Lower leg skin (tissue), 4 donors: ENCODE measurements around the gene MALSU1. TPM values are rescaled to one million over a fixed set of nuclear protein-coding genes. Genes with fewer than 3 reads are reported as not detected.

Source experiments
- DNase-seq, 2 donors: peaks; one replicate each; pipeline ENCODE4 v3.0.0-alpha.2; 2019; ENCODE audit warnings: low spot score in 2 of 2
- H3K4me3 ChIP-seq: fragments of 200-600 bp; sonication (generic); 2 replicates; pipeline ENCODE4 v1.5.1; 2017; ENCODE audit warnings: mild to moderate bottlenecking, low read depth; ENCODE audit not compliant: poor library complexity, severe bottlenecking
- POLR2A ChIP-seq, 2 donors: fragments of 450-650 bp; IDR thresholded peaks; one replicate each; pipeline ENCODE4 v1.6.1; 2016 to 2017; ENCODE audit warnings: antibody characterized with exemption in 2 of 2, mild to moderate bottlenecking in 1 of 2, moderate library complexity in 1 of 2
- WGBS, 2 donors: methylation state at CpG; one replicate each; pipeline ENCODE4 v1.1.5; 2018; 5-methylcytosine and 5-hydroxymethylcytosine counted together
- intact Hi-C: fragments of 100-400 bp; cut with DNase I; formaldehyde crosslinking; loops from one replicate; pipeline ENCODE4 v1.15.0; 2023; ENCODE audit warnings: low total_unique reads
- total RNA-seq, 4 donors: library from RNA; depleted of rRNA; stranded (reverse); fragments of >200 nt; gene quantifications; one replicate each; pipeline ENCODE4 v1.1.0, GENCODE V29; 2016
- TF ChIP-seq, protein P1 (sequence below), 3 donors: fragments of 450-650 bp; IDR thresholded peaks; one replicate each; pipeline ENCODE4 v1.5.1; 2016; ENCODE audit warnings: antibody characterized with exemption in 3 of 3, mild to moderate bottlenecking in 3 of 3, moderate library complexity in 2 of 3

The MALSU1 gene
- total RNA-seq, 4 donors from 2014 or later: 32.1 to 47.6 (median 35.2) TPM

DNA sequence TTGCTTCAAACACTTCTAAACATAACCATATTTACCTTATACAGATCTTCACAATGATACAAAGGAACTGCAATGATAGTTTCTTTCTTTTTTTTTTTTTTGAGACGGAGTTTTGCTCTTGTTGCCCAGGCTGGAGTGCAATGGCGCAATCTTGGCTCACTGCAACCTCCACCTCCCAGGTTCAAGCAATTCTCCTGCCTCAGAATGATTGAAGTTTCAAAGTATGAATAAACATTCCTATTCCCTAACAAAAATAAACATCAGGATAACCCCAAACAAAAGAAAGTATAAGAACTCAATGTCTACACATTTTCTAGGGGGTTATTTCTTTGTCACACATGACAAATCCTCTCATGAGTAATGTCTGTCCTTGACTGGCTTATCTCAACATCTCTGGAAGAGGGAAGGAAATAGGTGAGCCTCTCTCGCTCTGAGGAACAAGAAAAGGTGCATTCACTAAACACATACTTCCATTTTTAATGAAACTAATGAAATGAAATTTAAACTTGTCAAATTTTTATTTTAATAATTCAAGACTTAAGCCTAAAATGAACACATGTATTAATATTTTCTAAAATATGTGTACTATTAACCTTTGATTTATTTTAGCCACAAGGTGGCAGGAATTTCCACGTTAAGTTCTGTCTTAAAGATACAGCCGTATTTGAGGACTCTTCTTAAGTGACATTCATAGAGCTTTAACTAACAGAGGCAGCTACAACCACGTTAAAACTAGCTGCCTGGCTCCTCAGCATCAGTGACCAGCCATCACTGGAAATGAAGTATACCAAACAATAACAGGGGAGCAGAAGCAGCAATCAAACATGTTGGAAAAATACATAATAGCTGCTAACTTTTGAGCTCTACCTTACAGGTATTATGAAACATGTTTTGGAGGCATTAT, 58.3 kb downstream of the MALSU1 start:
- no peak overlapping the region for H3K4me3 ChIP-seq
- TF ChIP-seq POLR2A (IDR thresholded peaks at IDR 0.05): no peak
- no peak for DNase-seq
- 19 to 26% methylated on average over 6 of the region's 6 CpGs for WGBS, 2 donors
- intact Hi-C loops: no loop called here

- 98 to 100% methylated on average over 2 of the region's 2 CpGs for WGBS, 2 donors
- H3K4me3 ChIP-seq: no peak overlapping the region
Observed at GRCh38 chr7:23358152-23358674, 59.1 kb downstream of the MALSU1 start.

More at GRCh38 chr7:23358152-23358674, 59.1 kb downstream of the MALSU1 start:
- no peak for DNase-seq
- intact Hi-C loops: no loop called here
- no peak for TF ChIP-seq POLR2A (IDR thresholded peaks at IDR 0.05)
- TF ChIP-seq, protein P1, sequence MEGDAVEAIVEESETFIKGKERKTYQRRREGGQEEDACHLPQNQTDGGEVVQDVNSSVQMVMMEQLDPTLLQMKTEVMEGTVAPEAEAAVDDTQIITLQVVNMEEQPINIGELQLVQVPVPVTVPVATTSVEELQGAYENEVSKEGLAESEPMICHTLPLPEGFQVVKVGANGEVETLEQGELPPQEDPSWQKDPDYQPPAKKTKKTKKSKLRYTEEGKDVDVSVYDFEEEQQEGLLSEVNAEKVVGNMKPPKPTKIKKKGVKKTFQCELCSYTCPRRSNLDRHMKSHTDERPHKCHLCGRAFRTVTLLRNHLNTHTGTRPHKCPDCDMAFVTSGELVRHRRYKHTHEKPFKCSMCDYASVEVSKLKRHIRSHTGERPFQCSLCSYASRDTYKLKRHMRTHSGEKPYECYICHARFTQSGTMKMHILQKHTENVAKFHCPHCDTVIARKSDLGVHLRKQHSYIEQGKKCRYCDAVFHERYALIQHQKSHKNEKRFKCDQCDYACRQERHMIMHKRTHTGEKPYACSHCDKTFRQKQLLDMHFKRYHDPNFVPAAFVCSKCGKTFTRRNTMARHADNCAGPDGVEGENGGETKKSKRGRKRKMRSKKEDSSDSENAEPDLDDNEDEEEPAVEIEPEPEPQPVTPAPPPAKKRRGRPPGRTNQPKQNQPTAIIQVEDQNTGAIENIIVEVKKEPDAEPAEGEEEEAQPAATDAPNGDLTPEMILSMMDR (IDR thresholded peaks at IDR 0.05): no peak

Other genes with a start within 250 kb of the MALSU1 start
- gene KLHL7, start 193.6 kb upstream of the MALSU1 start, total RNA-seq: 10 to 100 TPM; 32.1 to 37.1 (median 34.4) TPM
- gene NUP42, start 117.3 kb upstream of the MALSU1 start, total RNA-seq: 10 to 100 TPM; 24.6 to 34.4 (median 28.1) TPM
- gene GPNMB, start 52.6 kb upstream of the MALSU1 start, total RNA-seq: 100 to 1,000 TPM; 357 to 554 (median 469) TPM
- gene IGF2BP3, start 171.2 kb downstream of the MALSU1 start, total RNA-seq: under 1 TPM in 1 of 4 donors, not detected in 3; 0.15 TPM
- gene TRA2A, start 232.6 kb downstream of the MALSU1 start, total RNA-seq: 10 to 100 TPM; 24.6 to 37.9 (median 29.5) TPM